Activated CD4-positive, alpha-beta T cell treated with anti-CD3 and anti-CD28 coated beads, Interleukin-2, amount 10 ng/mL, durations not matched to agents 24 days and 14 days (primary cell): Measurements from ENCODE around the gene TMEM31. TPM values are rescaled to one million over a fixed set of nuclear protein-coding genes. Genes with fewer than 3 reads are reported as not detected.

Source experiments
- DNase-seq: peaks from one replicate; pipeline ENCODE4 v3.0.0; 2022
- H3K27ac Mint-ChIP-seq: one replicate; pipeline ENCODE4 v1.8.0; 2022; ENCODE audit warnings: mild to moderate bottlenecking, mixed read lengths
- H3K27me3 Mint-ChIP-seq: one replicate; pipeline ENCODE4 v1.8.0; 2022; ENCODE audit warnings: mixed read lengths
- H3K36me3 Mint-ChIP-seq: one replicate; pipeline ENCODE4 v1.8.0; 2022; ENCODE audit warnings: low read depth, mild to moderate bottlenecking, mixed read lengths
- H3K4me1 Mint-ChIP-seq: one replicate; pipeline ENCODE4 v1.8.0; 2021; ENCODE audit warnings: mixed read lengths
- H3K4me3 Mint-ChIP-seq: one replicate; pipeline ENCODE4 v1.8.0; 2022; ENCODE audit warnings: mild to moderate bottlenecking, moderate library complexity, mixed read lengths
- H3K9me3 Mint-ChIP-seq: one replicate; pipeline ENCODE4 v1.8.0; 2021; ENCODE audit warnings: mixed read lengths
- intact Hi-C: fragments of 100-400 bp; cut with micrococcal nuclease; formaldehyde crosslinking; loops from one replicate; pipeline ENCODE4 v1.15.1; 2023
- total RNA-seq: library from RNA; stranded (reverse); gene quantifications from 2 replicates; pipeline ENCODE4 v1.2.3, GENCODE V29; 2022

Gene TMEM31
- not detected in 2 replicates for total RNA-seq

DNA sequence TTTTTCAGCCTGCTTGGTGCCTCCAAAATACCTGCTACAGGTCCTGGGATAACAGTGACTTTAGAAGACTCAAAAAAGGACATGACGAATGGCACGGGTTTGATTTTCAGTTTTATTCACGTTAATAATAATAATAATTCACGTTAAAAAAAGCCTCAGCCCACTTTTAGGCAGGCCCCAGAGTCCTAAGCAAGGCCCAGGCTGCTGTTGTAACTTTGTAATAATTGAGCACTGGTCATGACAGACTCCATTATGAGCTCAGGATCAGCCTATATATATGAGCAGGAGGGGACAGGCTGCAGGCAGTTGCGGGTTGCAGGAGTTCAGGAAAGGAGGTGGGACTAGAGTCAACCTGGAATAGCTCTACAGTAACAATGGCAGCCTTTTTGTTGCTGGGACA lies at the start of gene TMEM31:
TMEM31 (plus strand) TSS at position 301 of the 400 bp plus-strand sequence. CDS start 1,350 bp downstream, outside the sequence.
- Mint-ChIP-seq H3K36me3 (no peaks in the 10 kb centered on the region), H3K4me3 (no peak within 1 kb of the TSS), H3K9me3 (no peaks in the 10 kb centered on the region), H3K27me3 (peaks cover 7% of the 10 kb centered on the region), H3K27ac (no peak within 1 kb of the TSS), H3K4me1 (no peaks in the 10 kb centered on the region)
- intact Hi-C loops = loop anchor here (1.0 to 10.0 kb wide), 2 partner anchors 107 to 176 kb away; no protein-coding TSS in a partner anchor
- no peak for DNase-seq

DNA sequence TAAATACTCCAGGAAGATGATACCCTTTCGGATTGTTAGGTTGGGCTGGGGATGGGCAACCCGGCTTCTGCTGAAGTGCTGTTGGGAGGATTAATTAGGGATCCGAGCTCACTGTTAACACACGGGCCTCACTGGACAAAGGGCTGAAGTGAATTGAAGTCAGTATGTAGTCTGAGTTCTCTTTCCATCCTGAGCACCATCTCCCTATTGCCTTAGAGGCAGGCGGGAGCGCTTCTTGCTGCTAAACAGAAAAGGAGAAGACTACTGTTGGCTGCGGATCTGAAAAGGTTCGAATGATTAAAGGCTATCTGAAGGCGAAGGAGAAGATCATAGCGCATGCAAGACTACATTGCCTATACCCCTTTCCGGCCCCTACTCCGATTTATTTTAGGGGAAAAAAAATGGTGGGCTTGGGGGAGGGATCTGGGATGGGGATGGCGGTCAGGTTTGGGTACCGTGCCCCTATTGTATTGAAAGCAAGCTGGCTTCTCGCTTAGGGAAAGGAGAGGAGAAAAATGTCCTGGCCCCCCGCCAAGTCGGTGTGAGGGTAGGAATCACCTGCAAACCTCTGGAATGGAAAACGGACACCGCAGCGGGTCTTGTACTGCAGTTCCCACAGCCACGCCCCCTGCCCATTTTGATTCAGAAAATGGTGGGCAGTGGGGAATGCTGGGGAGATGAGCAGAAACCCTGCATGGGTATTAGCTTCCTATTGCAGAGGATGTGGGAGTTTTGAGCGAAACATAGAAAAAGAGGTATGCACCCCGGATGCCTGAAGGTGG lies 46.5 kb upstream of the TMEM31 start:
- DNase-seq = no peak
- H3K4me3 Mint-ChIP-seq = no peak overlapping the region
- intact Hi-C loops = no loop called here
- H3K36me3 Mint-ChIP-seq = no peaks in the 10 kb centered on the region
- peaks cover 18% of the 10 kb centered on the region for H3K27me3 Mint-ChIP-seq
- no peak overlapping the region for H3K27ac Mint-ChIP-seq
- no peaks in the 10 kb centered on the region for H3K9me3 Mint-ChIP-seq
- no peaks in the 10 kb centered on the region for H3K4me1 Mint-ChIP-seq

DNA sequence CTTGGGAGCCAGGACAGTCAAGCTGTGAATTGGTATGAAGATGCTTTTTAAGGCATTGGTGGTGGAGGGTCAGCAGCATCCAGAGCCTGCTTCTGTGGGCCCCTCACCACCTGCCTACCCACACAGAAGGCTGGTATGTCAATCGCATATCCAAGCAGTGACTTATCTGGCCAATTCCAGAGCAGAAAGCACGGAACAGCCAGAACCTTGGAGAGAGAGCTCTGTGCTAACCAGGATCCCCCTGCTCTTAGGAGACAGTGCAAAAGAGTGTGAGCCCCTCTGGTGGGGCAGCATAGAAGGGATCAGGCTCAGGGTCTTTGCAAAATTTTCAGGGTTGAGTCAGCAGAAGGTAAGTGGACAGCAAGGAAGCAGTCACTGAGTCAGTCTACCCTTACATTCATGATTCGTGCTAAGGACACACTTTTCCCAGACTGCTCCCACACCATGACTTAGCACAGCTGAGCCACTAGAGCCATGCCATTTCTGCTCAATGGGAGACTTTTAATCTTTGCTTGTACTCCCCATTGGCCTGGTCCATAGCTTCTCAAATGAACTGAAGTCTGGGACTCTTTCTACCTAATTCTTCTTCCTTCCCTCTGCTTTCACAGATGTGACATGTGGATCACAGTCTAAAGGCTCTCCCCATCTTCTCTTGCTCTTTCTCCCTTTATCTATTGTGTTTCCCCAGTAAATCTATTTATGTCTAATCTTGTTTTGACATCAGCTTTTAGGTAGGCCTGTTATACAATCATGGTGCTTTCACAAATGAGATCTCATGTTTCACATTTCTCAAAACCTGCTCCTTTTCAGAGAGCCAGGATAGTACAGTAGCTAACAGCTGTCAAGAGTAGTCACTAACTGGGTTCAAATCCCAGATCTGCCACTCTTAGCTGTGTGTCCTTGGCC lies 44.3 kb upstream of the TMEM31 start:
- Mint-ChIP-seq H3K4me1 (no peaks in the 10 kb centered on the region), H3K9me3 (no peaks in the 10 kb centered on the region), H3K36me3 (no peaks in the 10 kb centered on the region), H3K27ac (no peak overlapping the region), H3K27me3 (peaks cover 18% of the 10 kb centered on the region), H3K4me3 (no peak overlapping the region)
- no peak for DNase-seq
- intact Hi-C loops = no loop called here

DNA sequence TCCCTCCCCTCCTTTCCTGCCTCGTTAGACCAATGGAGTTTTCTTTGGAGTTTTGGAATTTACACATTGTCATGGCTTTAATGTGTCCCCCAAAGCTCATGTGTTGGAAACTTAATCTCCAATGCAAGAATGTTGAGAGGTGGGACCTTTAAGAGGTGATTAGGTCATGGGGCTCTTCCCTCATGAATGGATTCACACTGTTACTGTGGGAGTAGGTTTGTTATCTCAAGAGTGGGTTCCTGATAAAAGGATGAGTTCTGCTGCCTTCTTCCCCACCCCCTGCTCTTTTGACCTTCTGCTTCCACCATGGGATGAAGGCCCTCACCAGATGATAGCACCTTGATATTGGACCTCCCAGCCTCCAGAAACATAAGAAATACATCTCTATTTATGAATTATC lies 41.0 kb upstream of the TMEM31 start:
- no peak for DNase-seq
- intact Hi-C loops = no loop called here
- no peaks in the 10 kb centered on the region for H3K36me3 Mint-ChIP-seq
- H3K27ac Mint-ChIP-seq = no peak overlapping the region
- peaks cover under 1% of the 10 kb centered on the region for H3K27me3 Mint-ChIP-seq
- no peaks in the 10 kb centered on the region for H3K4me1 Mint-ChIP-seq
- H3K9me3 Mint-ChIP-seq = no peaks in the 10 kb centered on the region
- no peak overlapping the region for H3K4me3 Mint-ChIP-seq

DNA sequence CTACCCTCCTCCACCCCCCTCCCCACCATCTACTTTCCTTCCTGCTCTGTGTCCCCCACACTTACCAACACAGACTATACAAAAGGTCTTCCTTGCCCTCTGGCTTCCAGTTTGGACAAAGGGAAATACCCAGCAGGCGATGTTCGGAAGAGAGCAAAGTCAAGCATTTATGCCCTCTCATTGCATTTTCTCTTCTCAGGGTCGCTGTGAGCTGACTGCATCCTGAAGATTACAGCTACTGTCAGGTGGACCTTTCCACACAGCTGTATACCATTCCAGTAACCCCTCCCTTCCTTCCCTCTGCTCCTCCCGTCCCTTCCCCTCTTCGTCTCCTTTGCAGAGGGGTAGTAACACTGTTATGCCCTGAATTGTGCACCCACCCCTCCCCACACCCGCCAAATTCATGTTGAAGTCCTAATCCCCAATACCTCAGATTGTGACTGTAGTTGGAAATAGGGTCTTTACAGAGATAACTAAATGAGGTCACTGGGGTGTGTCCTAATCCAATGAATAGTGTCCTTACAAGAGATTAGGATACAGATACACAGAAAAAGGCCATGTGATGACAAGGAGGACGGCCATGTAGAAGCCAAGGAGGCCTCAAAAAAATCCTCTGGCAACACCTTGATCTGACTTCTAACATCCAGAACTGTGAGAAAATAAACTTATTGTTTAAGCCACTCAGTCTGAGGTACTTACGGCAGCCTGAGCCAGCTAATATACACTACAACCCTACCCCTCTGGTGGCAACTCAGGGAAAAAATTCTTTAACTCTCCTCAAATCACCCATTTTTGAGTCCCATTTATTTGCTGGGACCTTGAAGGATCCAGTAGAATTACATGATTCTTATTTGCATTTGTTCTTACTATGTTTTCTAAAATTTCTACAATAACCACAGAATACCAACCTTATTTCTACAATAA lies 35.9 kb upstream of the TMEM31 start:
- peaks cover 28% of the 10 kb centered on the region for H3K36me3 Mint-ChIP-seq

DNA sequence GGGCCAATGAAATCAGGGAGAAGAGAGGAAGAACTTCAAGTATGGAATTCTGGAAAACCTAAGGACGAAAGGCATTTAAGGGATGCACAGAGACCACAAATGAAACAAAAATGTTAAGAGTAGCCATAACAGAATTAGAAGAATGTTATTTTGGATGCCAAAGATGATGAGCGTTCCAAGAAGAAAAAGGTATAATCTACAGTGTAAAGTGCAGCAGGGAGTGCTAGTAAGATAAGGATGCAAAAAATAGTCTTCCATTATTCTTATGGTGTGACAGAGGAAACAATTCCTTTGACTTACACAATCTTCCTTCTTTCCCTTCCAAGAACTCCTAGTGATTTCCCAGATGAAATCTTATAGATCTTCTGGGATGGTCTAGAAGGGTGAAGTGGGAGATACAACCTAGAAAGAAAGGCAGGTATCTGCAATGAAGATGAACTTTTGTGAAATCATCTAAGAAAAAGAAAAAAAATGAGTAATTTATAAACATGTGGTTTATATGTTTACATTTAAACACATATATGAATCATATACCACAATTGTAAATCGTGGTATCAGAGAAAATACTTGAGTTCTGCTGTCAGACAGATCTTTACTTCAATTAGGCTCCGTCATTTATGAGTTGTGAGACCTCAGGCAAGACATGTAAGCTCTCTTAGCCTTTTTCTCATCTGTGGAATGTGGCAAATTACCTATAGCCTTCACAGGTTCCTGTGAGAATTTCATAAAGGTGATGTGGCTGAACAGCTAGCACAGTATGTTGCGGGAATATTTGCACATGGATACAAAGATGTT lies 32.3 kb upstream of the TMEM31 start:
- no peak overlapping the region for H3K4me3 Mint-ChIP-seq
- intact Hi-C loops = no loop called here

More for the DNA sequence above, 35.9 kb upstream of the TMEM31 start:
- H3K4me3 Mint-ChIP-seq = no peak overlapping the region
- H3K27me3 Mint-ChIP-seq = no peaks in the 10 kb centered on the region
- intact Hi-C loops = no loop called here
- H3K4me1 Mint-ChIP-seq = peaks cover 2% of the 10 kb centered on the region
- no peak for DNase-seq
- H3K27ac Mint-ChIP-seq = no peak overlapping the region
- no peaks in the 10 kb centered on the region for H3K9me3 Mint-ChIP-seq

DNA sequence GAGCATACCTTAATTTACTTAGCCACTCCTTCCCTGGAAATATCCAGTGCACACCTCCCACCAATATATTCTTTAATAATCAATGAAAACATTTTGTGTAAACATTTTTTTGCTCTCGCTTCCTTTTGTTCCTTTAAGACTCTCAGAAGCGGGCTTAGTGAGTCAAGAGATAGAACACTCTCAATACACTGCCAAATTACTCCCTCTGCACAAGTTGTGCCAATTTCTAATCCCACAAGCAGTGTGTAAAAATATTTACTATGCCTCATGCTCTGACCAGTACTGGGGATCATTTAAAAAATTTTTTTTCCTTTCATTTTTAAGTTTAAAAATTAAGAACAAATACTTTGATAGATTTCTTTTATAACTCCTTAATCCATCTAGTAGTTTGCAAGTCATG lies 29.3 kb upstream of the TMEM31 start:
- H3K9me3 Mint-ChIP-seq = no peaks in the 10 kb centered on the region
- H3K27ac Mint-ChIP-seq = no peak overlapping the region
- intact Hi-C loops = no loop called here
- no peak for DNase-seq
- peaks cover 10% of the 10 kb centered on the region for H3K4me1 Mint-ChIP-seq
- no peak overlapping the region for H3K4me3 Mint-ChIP-seq
- no peaks in the 10 kb centered on the region for H3K27me3 Mint-ChIP-seq
- H3K36me3 Mint-ChIP-seq = peaks cover 44% of the 10 kb centered on the region

More for the DNA sequence above, 32.3 kb upstream of the TMEM31 start:
- no peak overlapping the region for H3K27ac Mint-ChIP-seq
- H3K4me1 Mint-ChIP-seq = peaks cover 2% of the 10 kb centered on the region
- peaks cover 37% of the 10 kb centered on the region for H3K36me3 Mint-ChIP-seq
- H3K27me3 Mint-ChIP-seq = no peaks in the 10 kb centered on the region
- no peaks in the 10 kb centered on the region for H3K9me3 Mint-ChIP-seq
- no peak for DNase-seq

- Mint-ChIP-seq H3K27me3 (no peaks in the 10 kb centered on the region), H3K4me3 (peak overlapping the region; percentile 72), H3K36me3 (peaks cover 24% of the 10 kb centered on the region), H3K4me1 (peaks cover 8% of the 10 kb centered on the region), H3K9me3 (no peaks in the 10 kb centered on the region), H3K27ac (peak overlapping the region; percentile 91)
- no peak for DNase-seq
- intact Hi-C loops = loop anchor here (5.0 kb wide), 4 partner anchors 58 to 427 kb away; partner anchors contain the start of genes RAB9B, TCEAL1 and ZCCHC18
These were observed 25.3 kb upstream of the TMEM31 start for GRCh38 chrX:103685396-103685795.

GRCh38 chrX:103686199-103687072 lies 24.3 kb upstream of the TMEM31 start, which contains the start of gene MORF4L2:
Gene MORF4L2, minus strand, starts transcription at chrX:103686699. Its CDS starts 9,672 bp downstream, at chrX:103677027.
- Mint-ChIP-seq H3K4me1 (peaks cover 8% of the 10 kb centered on the region), H3K4me3 (no peak within 1 kb of the TSS), H3K27ac (peak within 1 kb of the TSS; percentile 91), H3K9me3 (no peaks in the 10 kb centered on the region), H3K27me3 (no peaks in the 10 kb centered on the region), H3K36me3 (peaks cover 22% of the 10 kb centered on the region)
- intact Hi-C loops = loop anchor here (1.0 to 5.0 kb wide), 6 partner anchors 59 to 470 kb away; partner anchors contain the start of genes RAB9B, TCEAL1 and ZCCHC18
- peak; percentile 95 for DNase-seq

DNA sequence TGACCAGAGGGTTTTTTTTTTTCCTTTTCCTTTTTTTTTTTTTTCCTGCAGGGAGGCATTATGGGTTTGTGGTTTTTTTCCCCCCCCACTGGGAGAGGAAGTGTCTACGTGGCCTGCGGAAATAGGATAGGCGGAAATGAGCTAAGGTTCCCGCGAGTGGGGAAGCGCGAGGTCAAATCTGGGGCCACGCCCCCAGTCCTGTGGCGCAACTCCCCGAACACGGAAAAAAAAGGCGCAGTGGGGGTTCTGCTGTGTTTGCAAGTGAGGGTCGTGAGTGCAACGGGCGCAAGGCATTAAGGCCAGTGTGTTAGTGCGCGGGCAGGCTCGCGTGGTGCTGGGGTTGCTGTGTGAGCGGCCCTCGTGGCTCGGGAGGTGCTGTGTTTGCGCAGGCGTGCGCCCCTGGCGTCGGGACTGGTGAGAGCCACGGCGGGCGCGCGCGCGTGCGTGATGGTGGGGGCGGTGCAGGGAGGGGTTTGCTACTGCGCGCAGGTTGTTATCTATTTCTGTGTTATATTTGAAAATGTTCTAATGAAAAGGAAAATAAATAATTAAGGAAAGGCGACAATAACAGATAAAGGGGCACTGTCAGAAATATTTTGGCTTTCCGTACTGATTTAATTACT lies 23.5 kb upstream of the TMEM31 start:
- Mint-ChIP-seq H3K36me3 (peaks cover 19% of the 10 kb centered on the region), H3K4me3 (no peak overlapping the region), H3K27me3 (no peaks in the 10 kb centered on the region), H3K27ac (no peak overlapping the region), H3K4me1 (peaks cover 8% of the 10 kb centered on the region), H3K9me3 (no peaks in the 10 kb centered on the region)
- DNase-seq = peak; percentile 95
- intact Hi-C loops = loop anchor here (5.0 kb wide), 4 partner anchors 60 to 425 kb away; partner anchors contain the start of genes RAB9B, TCEAL1 and ZCCHC18

- no peaks in the 10 kb centered on the region for H3K27me3 Mint-ChIP-seq
- intact Hi-C loops = loop anchor here (1.0 to 5.0 kb wide), 5 partner anchors 60 to 425 kb away; partner anchors contain the start of genes RAB9B, TCEAL1 and ZCCHC18
- peak; percentile 83 for DNase-seq
- H3K27ac Mint-ChIP-seq = no peak overlapping the region
- H3K9me3 Mint-ChIP-seq = no peaks in the 10 kb centered on the region
- no peak overlapping the region for H3K4me3 Mint-ChIP-seq
- peaks cover 15% of the 10 kb centered on the region for H3K36me3 Mint-ChIP-seq
- H3K4me1 Mint-ChIP-seq = peaks cover 8% of the 10 kb centered on the region
These were observed 23.0 kb upstream of the TMEM31 start for GRCh38 chrX:103687696-103688201.
